OCI-LY1 (cell line): ENCODE measurements around the gene HSPA1B.
"Not testable (repeated sequence)": the region's sequence is repeated elsewhere in the genome, so short reads cannot be mapped to it uniquely, and the experiment has no call there.

ENCODE experiments used
- H2AFZ ChIP-seq: fragments of 200-600 bp; sonication (generic), shearing (Covaris generic); 2 replicates; pipeline ENCODE4 v1.6.0; 2014; ENCODE audit warnings: antibody characterized with exemption, mild to moderate bottlenecking, low read length
- H3F3A ChIP-seq: fragments of 200-600 bp; sonication (generic), shearing (Covaris generic); 2 replicates; pipeline ENCODE4 v1.6.0; 2014; ENCODE audit warnings: mild to moderate bottlenecking, antibody characterized with exemption, low read length, moderate library complexity; ENCODE audit not compliant: insufficient read depth
- H3K27ac ChIP-seq: fragments of 200-600 bp; sonication (generic); 2 replicates; pipeline ENCODE4 v1.5.1; 2014; ENCODE audit warnings: low read length, mixed run types, mild to moderate bottlenecking, low read depth; ENCODE audit not compliant: poor library complexity, severe bottlenecking
- H3K27me3 ChIP-seq: fragments of 200-600 bp; sonication (generic); 2 replicates; pipeline ENCODE4 v1.6.0; 2014; ENCODE audit warnings: antibody characterized with exemption, mild to moderate bottlenecking, low read length, moderate library complexity; ENCODE audit not compliant: insufficient read depth
- H3K36me3 ChIP-seq: fragments of 200-600 bp; sonication (generic); 2 replicates; pipeline ENCODE4 v1.6.1; 2014; ENCODE audit warnings: mild to moderate bottlenecking, antibody characterized with exemption, low read length, moderate library complexity, mixed read lengths; ENCODE audit not compliant: insufficient read depth
- H3K4me1 ChIP-seq: fragments of 200-600 bp; sonication (generic); 2 replicates; pipeline ENCODE4 v1.5.1; 2014; ENCODE audit warnings: mild to moderate bottlenecking, low read length, moderate library complexity; ENCODE audit not compliant: insufficient read depth, severe bottlenecking
- H3K4me2 ChIP-seq: fragments of 200-600 bp; sonication (generic), shearing (Covaris generic); 2 replicates; pipeline ENCODE4 v1.6.1; 2014; ENCODE audit warnings: low read length
- H3K4me3 ChIP-seq: fragments of 200-600 bp; sonication (generic); 2 replicates; pipeline ENCODE4 v1.5.1; 2014; ENCODE audit warnings: low read length, low read depth, mild to moderate bottlenecking, mixed read lengths; ENCODE audit not compliant: poor library complexity, severe bottlenecking
- H3K79me2 ChIP-seq: fragments of 200-600 bp; shearing (Covaris generic); 2 replicates; pipeline ENCODE4 v1.6.1; 2016; ENCODE audit warnings: mixed run types, low read length, mixed read lengths; ENCODE audit not compliant: insufficient read depth
- H3K9ac ChIP-seq: fragments of 200-600 bp; sonication (generic), shearing (Covaris generic); 2 replicates; pipeline ENCODE4 v1.6.1; 2014; ENCODE audit warnings: mild to moderate bottlenecking, low read length, mixed read lengths
- H3K9me2 ChIP-seq: fragments of 200-600 bp; sonication (generic), shearing (Covaris generic); 2 replicates; pipeline ENCODE4 v1.6.1; 2014; ENCODE audit warnings: low read depth, mild to moderate bottlenecking, low read length, mixed read lengths
- H3K9me3 ChIP-seq: fragments of 200-600 bp; shearing (Covaris generic); 2 replicates; pipeline ENCODE4 v1.6.1; 2014; ENCODE audit warnings: low read length, mixed read lengths
- H4K20me1 ChIP-seq: fragments of 200-600 bp; sonication (generic), shearing (Covaris generic); 2 replicates; pipeline ENCODE4 v1.6.0; 2016; ENCODE audit warnings: mild to moderate bottlenecking, low read length; ENCODE audit not compliant: insufficient read depth
- CTCF ChIP-seq: fragments of 200-600 bp; sonication (generic), shearing (Covaris generic); IDR thresholded peaks from 2 replicates; pipeline ENCODE4 v1.5.1; 2017; ENCODE audit warnings: mild to moderate bottlenecking, antibody characterized with exemption, low read length, moderate library complexity, mixed read lengths
- EZH2 ChIP-seq: fragments of 200-600 bp; sonication (generic), shearing (Covaris generic); IDR thresholded peaks from 2 replicates; pipeline ENCODE4 v1.8.0; 2017; ENCODE audit warnings: borderline replicate concordance, mixed run types, mild to moderate bottlenecking, antibody characterized with exemption, low read length, moderate library complexity, mixed read lengths

Gene HSPA1B

GRCh38 chr6:31836047-31836473 is 8.5 kb downstream of the HSPA1B start:
- peak overlapping the region; percentile 95 for H3K4me2 ChIP-seq
- H3K9me2 ChIP-seq: no peaks in the 10 kb centered on the region
- H3K9ac ChIP-seq: peak overlapping the region; percentile 99
- H3K9me3 ChIP-seq: no peaks in the 10 kb centered on the region
- peak overlapping the region; percentile 96 for H3K4me3 ChIP-seq
- no peak for TF ChIP-seq EZH2
- TF ChIP-seq CTCF: no peak
- peaks cover 63% of the 10 kb centered on the region for H3K36me3 ChIP-seq
- H4K20me1 ChIP-seq: no peaks in the 10 kb centered on the region
- peaks cover 40% of the 10 kb centered on the region for H3K79me2 ChIP-seq
- no peak overlapping the region for H2AFZ ChIP-seq
- peaks cover 65% of the 10 kb centered on the region for H3K4me1 ChIP-seq
- H3K27me3 ChIP-seq: no peaks in the 10 kb centered on the region
- H3F3A ChIP-seq: peaks cover 30% of the 10 kb centered on the region
- H3K27ac ChIP-seq: peak overlapping the region; percentile 97

- Histone ChIP-seq H3K9ac (peak overlapping the region; percentile 99), H3K27ac (peak overlapping the region; percentile 97), H3K9me2 (no peaks in the 10 kb centered on the region), H2AFZ (no peak overlapping the region), H4K20me1 (no peaks in the 10 kb centered on the region), H3K4me2 (peak overlapping the region; percentile 95), H3K4me3 (peak overlapping the region; percentile 96), H3K79me2 (peaks cover 33% of the 10 kb centered on the region), H3K36me3 (peaks cover 66% of the 10 kb centered on the region), H3F3A (peaks cover 30% of the 10 kb centered on the region), H3K9me3 (no peaks in the 10 kb centered on the region), H3K4me1 (peaks cover 59% of the 10 kb centered on the region), H3K27me3 (no peaks in the 10 kb centered on the region)
- TF ChIP-seq EZH2: no peak
- TF ChIP-seq CTCF: peak; percentile 9; the same call in 1 of the 2 replicates
These were observed 9.2 kb downstream of the HSPA1B start for GRCh38 chr6:31836474-31837368.

GRCh38 chr6:31837369-31838113 is 10.0 kb downstream of the HSPA1B start:
- no peaks in the 10 kb centered on the region for H3K27me3 ChIP-seq
- peaks cover 24% of the 10 kb centered on the region for H3F3A ChIP-seq
- H4K20me1 ChIP-seq: no peaks in the 10 kb centered on the region
- H3K4me3 ChIP-seq: peak overlapping the region; percentile 96
- H3K36me3 ChIP-seq: peaks cover 66% of the 10 kb centered on the region
- H3K4me2 ChIP-seq: peak overlapping the region; percentile 95
- H3K9ac ChIP-seq: peak overlapping the region; percentile 99
- peaks cover 32% of the 10 kb centered on the region for H3K79me2 ChIP-seq
- H3K27ac ChIP-seq: peak overlapping the region; percentile 97
- no peaks in the 10 kb centered on the region for H3K9me3 ChIP-seq
- H2AFZ ChIP-seq: no peak overlapping the region
- peaks cover 55% of the 10 kb centered on the region for H3K4me1 ChIP-seq
- TF ChIP-seq CTCF (no peak), EZH2 (no peak)
- H3K9me2 ChIP-seq: no peaks in the 10 kb centered on the region

GRCh38 chr6:31838114-31838553 is 10.6 kb downstream of the HSPA1B start:
- H3K4me3 ChIP-seq: peak overlapping the region; percentile 96
- peaks cover 19% of the 10 kb centered on the region for H3F3A ChIP-seq
- H3K27me3 ChIP-seq, H3K9me2 ChIP-seq, H3K9me3 ChIP-seq, H4K20me1 ChIP-seq, H3K27ac ChIP-seq, H2AFZ ChIP-seq: not testable (repeated sequence)
- H3K79me2 ChIP-seq: peaks cover 32% of the 10 kb centered on the region
- H3K9ac ChIP-seq: peak overlapping the region; percentile 7; the same call in 1 of the 2 replicates
- peaks cover 49% of the 10 kb centered on the region for H3K4me1 ChIP-seq
- H3K4me2 ChIP-seq: peak overlapping the region; percentile 95
- H3K36me3 ChIP-seq: peaks cover 66% of the 10 kb centered on the region
